Effector CD8-positive, alpha-beta T cell (primary cell): Measurements from ENCODE around the gene AQP6.

Source experiments
- DNase-seq: peaks from one replicate; lab custom pipeline; 2025; lab: John Stamatoyannopoulos, UW

The AQP6 gene

DNA sequence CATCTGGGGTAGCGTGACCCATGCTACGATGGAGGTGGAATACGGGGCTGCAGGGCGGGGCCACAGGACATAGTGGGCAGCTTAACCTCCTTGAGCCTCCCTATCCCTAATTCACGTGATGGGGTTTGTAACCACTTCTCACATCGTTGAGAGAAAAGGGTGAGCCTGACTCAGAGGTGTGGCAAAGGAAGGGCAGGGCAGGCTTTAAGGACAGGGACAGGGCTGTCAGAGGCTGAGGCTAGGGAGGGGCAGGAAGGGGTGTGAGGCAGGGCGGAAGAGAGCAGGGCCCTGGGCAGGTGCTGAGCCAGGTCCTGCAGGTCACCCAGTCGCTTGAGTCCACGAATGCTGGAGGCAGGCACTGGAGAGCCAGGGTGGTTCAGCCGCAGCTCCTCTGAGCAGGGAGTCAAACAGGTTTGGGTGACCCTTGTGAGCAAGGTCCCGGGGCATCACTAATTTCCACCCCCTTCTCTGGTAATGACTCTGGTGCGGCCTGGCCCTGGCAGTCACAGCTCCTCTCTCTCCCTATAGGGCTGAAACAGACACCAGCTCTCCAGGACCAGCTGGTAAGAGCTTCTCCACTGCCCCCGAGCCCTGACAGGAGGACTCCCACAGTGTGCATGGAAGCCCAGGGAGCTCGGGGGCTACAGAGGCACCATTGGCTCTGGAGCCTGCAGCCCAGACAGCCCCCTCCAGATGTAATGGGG, 29.7 kb upstream of the AQP6 start:
- no peak for DNase-seq

DNA sequence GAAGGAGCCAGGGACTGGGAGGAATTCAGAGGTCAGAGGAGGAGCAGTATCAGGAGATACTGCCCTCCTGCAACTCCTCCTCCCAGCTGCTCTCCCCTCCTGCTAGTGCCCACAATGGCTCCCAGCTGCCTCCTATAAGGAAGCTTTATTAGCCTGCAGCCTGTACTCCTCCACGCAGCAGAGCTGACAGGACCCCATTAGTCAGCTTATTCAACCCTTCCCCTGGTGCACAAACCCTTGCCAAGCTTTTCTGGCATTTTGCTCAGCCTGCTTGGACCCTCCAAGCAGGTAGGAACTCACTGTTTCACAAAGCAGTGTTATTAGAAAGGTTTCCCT, 29.2 kb upstream of the AQP6 start:
- no peak for DNase-seq

GRCh38 chr12:49944046-49944445, 28.7 kb upstream of the AQP6 start:
- no peak for DNase-seq

DNA sequence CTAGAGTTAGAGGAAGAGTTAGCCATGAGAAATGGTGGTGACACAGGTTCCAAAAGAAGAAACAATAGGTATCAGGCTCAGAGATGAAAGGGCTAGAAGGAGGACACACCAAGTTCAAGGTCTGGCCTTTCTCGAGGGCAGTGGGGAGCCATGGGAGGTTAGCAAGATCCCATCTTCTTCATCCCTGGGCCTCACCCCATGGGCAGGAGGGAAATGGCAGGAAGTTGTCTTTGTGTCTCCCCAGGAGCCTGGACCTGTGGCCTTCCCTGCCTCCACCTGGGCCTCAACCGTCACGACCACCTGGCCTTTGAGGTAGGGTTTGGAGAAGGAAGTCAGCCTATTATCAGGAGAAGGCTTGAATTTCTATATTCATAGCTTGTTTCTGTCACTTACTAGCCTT, 28.0 kb upstream of the AQP6 start:
- DNase-seq, result no peak

DNA sequence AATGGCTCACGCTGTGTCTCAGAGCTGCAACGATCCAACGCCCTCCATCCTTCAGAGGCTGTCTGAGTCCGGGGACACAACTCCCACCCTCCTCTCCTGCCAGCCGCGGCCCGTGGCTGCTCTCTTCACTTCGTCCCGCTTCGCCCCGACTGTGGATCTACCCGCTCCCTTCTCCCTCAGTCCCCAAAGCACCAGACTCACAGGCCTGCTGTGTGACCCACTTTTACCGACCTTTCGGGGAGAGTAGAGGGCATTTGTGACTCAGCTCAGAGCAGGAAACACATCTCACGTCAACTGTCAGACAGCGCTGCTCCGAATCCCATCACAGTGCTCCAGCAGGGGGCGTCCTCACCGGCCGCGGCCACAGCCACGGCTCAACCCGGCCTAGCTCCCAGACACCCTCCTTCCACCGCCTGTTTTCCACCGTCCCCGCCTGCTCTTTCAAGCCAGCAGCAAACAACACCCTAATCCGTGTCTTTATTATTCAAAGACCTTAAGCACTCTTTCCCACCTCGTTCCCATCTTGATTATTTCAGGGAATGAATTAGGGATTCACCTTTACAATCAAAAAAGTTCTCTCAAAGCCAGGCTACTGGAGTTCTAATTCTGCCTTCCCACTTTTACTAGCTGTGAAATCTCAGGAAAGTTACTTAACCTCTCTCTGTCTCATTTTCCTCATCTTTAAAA, 27.2 kb upstream of the AQP6 start:
- DNase-seq, result peak; percentile 51

DNA sequence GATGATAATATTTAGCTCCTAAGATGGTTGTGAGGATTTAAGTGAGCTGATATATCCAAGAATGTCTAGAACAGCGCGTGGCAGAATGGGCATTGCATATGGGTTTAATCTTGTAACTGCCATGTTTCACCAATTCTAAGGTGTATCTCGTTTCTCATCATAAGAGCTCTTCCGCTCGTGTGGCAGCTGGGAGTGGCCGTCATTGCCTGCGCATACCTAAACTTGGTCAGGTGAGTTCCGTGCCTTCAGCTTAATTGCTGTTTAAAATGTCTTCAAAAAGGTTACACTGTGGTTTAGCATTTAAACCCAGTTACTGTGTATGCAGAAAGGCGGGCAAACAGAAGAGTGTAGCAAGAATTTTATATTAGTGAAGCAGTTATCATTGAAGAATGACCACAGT, 26.7 kb upstream of the AQP6 start:
- DNase-seq, result no peak

DNA sequence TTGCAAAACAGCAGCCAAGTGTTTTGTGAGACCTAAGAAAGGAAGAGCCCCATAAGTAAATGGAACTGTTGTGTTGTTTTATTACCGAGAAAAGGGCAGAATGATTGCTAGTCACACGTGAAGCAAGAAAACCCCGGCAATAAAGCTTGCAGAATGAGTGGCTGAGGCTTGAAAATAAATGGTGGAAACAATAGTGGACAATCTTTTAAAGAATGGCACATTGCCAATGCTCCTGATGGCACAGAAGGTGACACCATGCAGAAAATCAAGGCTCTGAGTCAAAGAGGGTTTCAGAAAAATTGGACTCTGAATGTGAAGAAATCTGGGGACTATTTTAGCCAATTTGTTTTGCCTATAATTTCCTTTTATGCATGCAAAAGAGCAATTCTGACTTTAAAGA, 26.2 kb upstream of the AQP6 start:
- no peak for DNase-seq

GRCh38 chr12:49947593-49948226, 25.0 kb upstream of the AQP6 start:
- no peak for DNase-seq

GRCh38 chr12:49948866-49949845, 23.6 kb upstream of the AQP6 start:
- no peak for DNase-seq

DNA sequence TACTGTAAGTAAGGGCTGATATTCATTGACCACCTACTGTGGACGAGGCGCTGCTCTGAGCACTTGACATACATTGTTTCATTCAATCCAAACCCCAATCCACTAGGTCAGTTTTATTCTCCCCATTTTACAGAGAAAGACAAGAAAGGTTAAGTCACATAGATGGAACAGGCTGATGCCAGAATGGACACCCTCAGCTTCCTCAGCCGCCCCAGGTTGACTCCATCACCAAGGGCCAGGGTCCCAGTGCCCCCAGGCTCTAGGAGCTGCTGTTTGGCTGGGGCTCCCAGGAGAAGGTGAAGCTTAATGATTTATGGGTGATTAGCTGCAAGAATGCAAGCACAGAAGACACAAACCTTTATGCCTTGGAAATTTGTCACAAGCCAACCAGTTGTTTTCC, 22.9 kb upstream of the AQP6 start:
- DNase-seq, result no peak

GRCh38 chr12:49950273-49951251, 22.2 kb upstream of the AQP6 start, which contains the start of gene AQP2:
AQP2 (plus strand) TSS chr12:49950737; CDS start chr12:49950831, 94 bp downstream.
- no peak for DNase-seq

GRCh38 chr12:49951411-49952240, 21.1 kb upstream of the AQP6 start:
- DNase-seq, result no peak

- DNase-seq, result no peak
These were observed 20.2 kb upstream of the AQP6 start for GRCh38 chr12:49952391-49953055.

DNA sequence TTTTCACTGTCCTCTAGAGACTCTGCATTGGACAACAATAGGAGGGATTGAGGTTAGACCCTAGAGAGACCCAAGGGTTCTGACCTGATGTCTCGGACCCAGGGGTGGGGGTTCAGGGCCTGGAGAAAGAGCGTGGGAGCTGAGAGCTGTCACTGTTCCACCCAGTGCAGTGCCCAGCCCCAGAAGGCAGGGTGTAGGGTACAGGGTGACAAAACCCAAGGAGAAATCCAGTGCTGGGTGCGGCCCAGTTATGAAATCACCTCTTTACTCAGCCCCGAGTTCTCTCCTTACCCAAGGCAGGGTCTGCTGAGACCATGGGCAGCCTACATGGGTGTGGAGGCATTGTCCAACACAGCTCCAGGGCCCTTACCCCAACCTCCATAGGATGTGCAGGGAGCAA, 19.6 kb upstream of the AQP6 start:
- no peak for DNase-seq

GRCh38 chr12:49953961-49954846, 18.5 kb upstream of the AQP6 start:
- DNase-seq, result no peak

DNA sequence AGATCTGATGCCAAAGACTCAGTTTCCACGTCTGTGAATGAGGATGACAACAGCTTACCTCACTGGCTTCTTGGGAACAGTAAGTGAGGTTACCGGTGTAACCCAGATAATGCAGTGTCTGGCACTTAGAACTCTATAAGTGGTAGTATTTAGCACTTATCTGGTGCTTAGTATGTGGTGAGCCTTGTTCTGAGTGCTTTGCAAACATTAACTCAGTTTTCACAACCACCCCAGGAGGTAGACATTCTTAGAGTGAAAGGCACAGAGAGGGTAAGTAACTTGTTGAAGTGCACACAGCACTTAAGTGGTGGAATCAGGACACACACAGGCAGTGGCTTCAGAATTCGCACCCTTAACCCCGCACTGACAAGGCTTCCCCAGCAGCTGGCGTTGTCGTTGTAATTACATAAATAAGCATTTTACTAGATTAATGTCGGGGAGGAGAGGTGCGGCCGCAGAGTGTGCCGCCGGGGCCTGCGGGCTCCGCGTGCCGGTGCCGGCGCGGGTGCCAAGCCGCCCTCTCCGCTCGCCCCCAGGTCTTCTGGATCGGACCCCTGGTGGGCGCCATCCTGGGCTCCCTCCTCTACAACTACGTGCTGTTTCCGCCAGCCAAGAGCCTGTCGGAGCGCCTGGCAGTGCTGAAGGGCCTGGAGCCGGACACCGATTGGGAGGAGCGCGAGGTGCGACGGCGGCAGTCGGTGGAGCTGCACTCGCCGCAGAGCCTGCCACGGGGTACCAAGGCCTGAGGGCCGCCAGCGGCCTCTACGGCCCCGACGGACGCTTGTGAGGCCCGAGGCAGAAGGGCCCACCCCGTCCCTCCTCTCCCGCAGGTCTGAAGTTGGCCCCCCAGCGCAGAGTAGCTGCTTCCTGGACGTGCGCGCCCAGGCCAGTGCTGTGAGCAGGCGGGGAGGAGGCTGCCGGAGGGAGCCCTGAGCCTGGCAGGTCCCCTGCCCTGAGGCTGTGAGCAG, 17.6 kb upstream of the AQP6 start:
- no peak for DNase-seq
